HG03159 (cell line): ENCODE measurements around the gene TBC1D5.

Experiments
- ATAC-seq: cut with Tn5 transposase; IDR thresholded peaks from one replicate; pipeline ENCODE4 v1.9.1; 2021; ENCODE audit warnings: mild to moderate bottlenecking, moderate library complexity; ENCODE audit not compliant: unreplicated experiment

TBC1D5 gene

GRCh38 chr3:17258823-17259436 is 483.5 kb downstream of the TBC1D5 start:
- no peak for ATAC-seq

- no peak for ATAC-seq
These were observed 485.2 kb downstream of the TBC1D5 start for GRCh38 chr3:17257269-17257668.

GRCh38 chr3:17243621-17244020 is 498.8 kb downstream of the TBC1D5 start:
- ATAC-seq, result no peak

- ATAC-seq, result no peak
These were observed 503.0 kb downstream of the TBC1D5 start for GRCh38 chr3:17239417-17239816.

GRCh38 chr3:17238023-17238422 is 504.4 kb downstream of the TBC1D5 start:
- no peak for ATAC-seq

- ATAC-seq, result no peak
These were observed 507.1 kb downstream of the TBC1D5 start for GRCh38 chr3:17235310-17235709.

GRCh38 chr3:17234382-17234781 is 508.0 kb downstream of the TBC1D5 start:
- ATAC-seq, result no peak

- peak; percentile 92 for ATAC-seq
These were observed 509.0 kb downstream of the TBC1D5 start for GRCh38 chr3:17233398-17233800.

- no peak for ATAC-seq
These were observed 510.0 kb downstream of the TBC1D5 start for GRCh38 chr3:17232442-17232841.

GRCh38 chr3:17231537-17232261 is 510.7 kb downstream of the TBC1D5 start:
- no peak for ATAC-seq

- ATAC-seq, result no peak
These were observed 515.0 kb downstream of the TBC1D5 start for GRCh38 chr3:17227472-17227871.

- ATAC-seq, result no peak
These were observed 520.9 kb downstream of the TBC1D5 start for GRCh38 chr3:17221529-17221928.

- ATAC-seq, result no peak
These were observed 522.8 kb downstream of the TBC1D5 start for GRCh38 chr3:17219593-17219992.

GRCh38 chr3:17218587-17218986 is 523.8 kb downstream of the TBC1D5 start:
- no peak for ATAC-seq

- ATAC-seq, result no peak
These were observed 524.8 kb downstream of the TBC1D5 start for GRCh38 chr3:17217588-17217987.

GRCh38 chr3:17213102-17213501 is 529.3 kb downstream of the TBC1D5 start:
- no peak for ATAC-seq

GRCh38 chr3:17207979-17208378 is 534.5 kb downstream of the TBC1D5 start:
- ATAC-seq, result no peak

- ATAC-seq, result no peak
These were observed 535.4 kb downstream of the TBC1D5 start for GRCh38 chr3:17207019-17207418.

GRCh38 chr3:17204049-17204650 is 538.3 kb downstream of the TBC1D5 start:
- no peak for ATAC-seq

- no peak for ATAC-seq
These were observed 540.9 kb downstream of the TBC1D5 start for GRCh38 chr3:17201538-17201937.

GRCh38 chr3:17195856-17196604 is 546.4 kb downstream of the TBC1D5 start:
- ATAC-seq, result peak; percentile 82
